NCI-H2107 treated with DMSO at 0.1 percent for 48 hours (cell line): ENCODE data around the gene TAS2R60.

Experiments used
- DNase-seq: peaks from one replicate; lab custom pipeline; 2025; ENCODE audit not compliant: unreplicated experiment; lab: John Stamatoyannopoulos, UW

Gene TAS2R60

DNA sequence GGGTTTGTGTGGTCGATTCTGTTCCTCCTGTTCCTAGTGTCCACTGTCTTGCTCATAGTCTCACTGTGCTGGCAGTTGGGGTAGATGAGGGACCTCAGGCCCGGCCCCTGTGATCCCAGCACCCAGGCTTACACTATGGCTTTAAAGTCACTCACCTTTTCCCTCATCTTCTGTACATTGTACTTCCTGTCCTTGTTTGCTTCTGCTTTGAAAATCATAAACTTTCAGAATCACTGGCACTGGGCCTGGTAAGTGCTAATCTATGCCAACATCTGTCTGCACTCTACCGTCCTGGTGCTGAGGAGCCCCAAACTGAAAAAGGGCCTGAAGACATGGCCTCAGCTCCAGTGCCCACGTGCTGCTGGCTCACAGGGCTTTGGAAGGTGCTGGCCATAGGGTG lies 5.7 kb upstream of the TAS2R60 start:
- no peak for DNase-seq

DNA sequence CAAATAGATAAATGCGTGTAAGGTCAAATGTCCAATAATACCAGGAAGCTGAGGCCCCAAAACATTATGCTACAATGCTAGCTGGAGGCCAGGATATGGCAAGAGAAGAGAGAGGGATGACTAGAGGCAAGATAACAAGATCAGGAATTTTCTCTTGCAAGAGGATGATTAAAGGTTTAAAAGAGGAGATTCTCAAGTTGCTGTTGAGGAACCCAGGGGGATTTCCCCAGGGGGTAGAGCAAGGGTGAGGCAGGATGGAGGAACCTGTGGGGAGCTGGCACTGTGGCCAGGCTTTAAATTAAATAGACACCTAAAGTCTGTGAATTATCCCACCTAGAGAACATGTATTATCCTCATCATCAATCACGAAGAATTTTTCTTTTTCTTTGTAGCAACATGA lies 3.4 kb upstream of the TAS2R60 start:
- DNase-seq = no peak

- DNase-seq = no peak
These were observed 970 bp downstream of the TAS2R60 start for GRCh38 chr7:143444063-143444782.

GRCh38 chr7:143444785-143445184 lies 1.5 kb downstream of the TAS2R60 start:
- no peak for DNase-seq

DNA sequence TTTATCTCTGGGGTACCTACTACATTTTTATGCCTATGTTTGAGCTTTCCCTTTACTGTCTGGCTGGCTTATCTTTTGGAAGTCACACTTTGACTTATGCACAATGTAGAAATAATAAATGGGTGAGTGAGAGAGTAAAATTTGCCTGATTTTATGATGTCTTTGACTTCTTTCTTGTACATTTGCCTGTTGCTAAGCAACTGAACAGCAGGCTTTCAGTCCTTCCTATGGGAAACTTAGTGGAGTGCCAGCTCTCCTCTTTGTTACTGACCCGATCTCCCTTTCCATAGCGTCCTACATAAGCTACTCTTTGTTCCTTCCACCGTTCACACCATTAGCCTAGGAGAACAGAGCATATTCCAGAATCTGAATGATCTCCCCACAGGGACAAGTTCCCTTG lies 4.2 kb downstream of the TAS2R60 start:
- no peak for DNase-seq

- no peak for DNase-seq
These were observed 5.2 kb downstream of the TAS2R60 start for GRCh38 chr7:143448429-143448828.

DNA sequence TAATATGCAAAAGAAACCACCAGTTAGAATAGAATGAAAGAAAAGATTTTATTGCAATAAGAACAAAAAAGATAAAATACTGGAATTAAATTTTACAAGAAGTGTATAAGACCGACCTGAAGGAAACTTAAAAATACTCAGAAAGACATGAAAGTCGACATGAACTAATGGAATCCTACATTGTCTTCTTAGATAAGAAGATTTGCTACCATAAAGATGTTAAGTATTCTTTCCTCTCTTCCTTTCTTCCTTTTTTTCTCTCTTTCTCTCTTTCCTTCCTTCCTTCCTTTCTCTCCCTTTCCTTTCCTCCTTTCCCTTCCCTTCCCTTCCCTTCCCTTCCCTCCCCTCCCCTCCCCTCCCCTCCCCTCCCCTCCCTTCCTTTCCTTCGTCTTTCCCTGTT lies 6.5 kb downstream of the TAS2R60 start:
- DNase-seq = no peak

DNA sequence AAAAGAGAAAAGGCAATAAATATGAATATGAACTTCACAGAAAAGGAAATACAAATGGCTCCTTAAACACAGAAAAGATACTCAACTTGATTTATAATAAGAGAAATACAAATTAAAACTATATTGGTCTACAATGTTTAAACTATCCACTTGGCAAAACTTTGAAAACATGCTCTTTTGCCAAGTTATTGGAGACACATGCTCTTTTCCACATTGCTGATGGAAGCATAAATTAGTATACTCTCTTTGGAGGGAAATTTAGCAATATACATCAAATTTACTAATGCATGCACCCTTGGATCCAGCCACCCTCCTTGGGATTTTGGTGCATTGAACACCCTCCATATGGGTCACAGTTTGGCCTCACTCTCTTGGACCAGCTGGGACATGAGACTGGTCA lies 7.9 kb downstream of the TAS2R60 start:
- no peak for DNase-seq

DNA sequence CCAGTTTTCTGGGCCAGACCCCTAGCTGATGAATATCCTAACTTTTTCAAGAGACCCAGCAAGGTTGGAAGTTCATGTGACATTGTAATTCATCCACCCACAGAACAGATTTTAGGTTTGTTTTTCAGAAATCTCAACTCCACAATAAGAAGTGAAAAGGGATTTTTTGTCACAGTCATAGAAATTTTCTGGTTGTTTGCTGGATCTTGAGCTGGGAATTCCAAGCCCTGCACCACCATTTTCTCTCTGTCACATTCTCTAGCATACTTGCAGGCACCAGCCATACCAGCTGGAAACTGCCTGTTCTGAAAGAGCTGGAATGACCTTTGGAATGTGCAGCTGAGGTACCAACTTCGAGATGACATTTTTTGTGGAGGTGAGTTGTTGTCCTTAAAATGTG lies 8.5 kb downstream of the TAS2R60 start:
- no peak for DNase-seq

DNA sequence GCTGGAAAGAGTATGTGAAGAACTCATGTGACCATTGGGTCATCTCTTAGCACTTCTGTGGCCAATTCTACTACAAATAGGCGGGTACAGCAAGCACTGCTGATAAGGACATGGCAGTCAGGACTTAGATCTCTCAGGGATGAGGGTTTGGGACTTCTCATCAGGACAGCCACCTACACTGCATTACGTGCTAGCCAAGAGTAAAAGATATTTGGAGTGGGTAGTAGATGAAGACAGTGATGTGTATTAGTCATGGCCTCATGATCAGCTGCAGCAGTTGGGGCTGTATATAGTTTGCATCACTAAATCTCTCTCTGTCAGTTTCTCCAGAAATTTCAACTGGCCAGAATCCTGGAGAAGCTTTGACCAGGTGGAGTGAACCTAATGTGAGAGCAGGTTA lies 9.2 kb downstream of the TAS2R60 start:
- no peak for DNase-seq

GRCh38 chr7:143454091-143454680 lies 10.9 kb downstream of the TAS2R60 start:
- DNase-seq = no peak

- no peak for DNase-seq
These were observed 12.2 kb downstream of the TAS2R60 start for GRCh38 chr7:143455491-143455890.

DNA sequence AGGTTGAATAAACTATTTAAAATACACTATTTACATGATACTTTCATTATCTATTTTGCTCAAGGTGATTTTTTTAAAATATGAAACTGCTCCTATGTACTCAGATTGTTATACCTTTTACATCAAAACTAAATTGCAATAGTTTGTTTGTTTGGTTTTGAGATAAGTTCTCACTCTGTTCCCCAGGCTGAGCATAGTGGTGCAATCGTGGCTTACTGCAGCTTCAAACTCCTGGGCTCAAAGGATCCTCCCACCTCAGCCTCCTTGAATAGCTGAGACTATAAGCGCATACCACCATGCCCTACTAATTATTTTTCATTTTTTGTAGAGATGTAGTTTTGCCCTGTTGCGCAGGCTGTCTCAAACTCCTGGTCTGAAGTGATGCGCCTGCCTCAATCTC lies 12.7 kb downstream of the TAS2R60 start:
- DNase-seq = no peak

- no peak for DNase-seq
These were observed 13.9 kb downstream of the TAS2R60 start for GRCh38 chr7:143456992-143457793.

DNA sequence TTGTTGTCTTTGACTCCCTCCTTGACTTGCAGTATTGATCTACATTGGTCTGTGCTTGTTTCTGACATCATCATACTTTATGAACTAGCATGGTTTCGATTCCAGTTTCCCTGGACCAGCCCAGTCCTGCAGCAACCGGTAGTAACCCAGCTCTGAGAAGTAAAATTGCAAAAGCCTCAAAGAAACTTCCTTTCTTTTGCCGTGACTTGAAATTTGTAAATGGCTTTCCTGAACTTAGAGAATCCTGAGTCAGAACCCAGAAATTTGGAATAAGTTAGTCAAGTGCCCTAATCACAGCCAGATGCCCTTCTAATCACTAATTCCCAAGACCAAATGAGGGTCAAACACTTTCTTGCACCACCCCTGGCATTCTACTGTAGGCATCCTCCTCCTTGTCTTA lies 15.0 kb downstream of the TAS2R60 start:
- DNase-seq = no peak

GRCh38 chr7:143458681-143459080 lies 15.4 kb downstream of the TAS2R60 start:
- no peak for DNase-seq

DNA sequence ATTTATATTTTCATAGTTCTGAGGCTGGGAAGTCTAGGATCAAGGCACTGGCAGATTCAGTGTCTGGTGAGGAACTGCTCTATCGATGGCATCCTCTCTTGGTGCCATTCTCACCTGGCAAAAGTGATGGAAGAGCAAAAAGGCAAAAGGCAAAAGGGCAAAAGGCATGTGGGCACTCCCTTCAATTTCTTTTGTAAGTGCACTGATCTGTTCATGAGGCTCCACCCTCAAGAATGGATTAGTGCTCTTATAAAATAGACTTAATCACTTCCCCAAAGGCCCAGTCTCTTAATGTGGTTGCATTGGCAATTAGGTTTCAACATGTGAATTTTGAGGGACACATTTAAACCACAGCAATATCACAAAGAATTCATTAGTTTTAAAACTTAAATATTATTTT lies 16.1 kb downstream of the TAS2R60 start:
- no peak for DNase-seq

GRCh38 chr7:143460271-143460979 lies 17.2 kb downstream of the TAS2R60 start:
- no peak for DNase-seq

DNA sequence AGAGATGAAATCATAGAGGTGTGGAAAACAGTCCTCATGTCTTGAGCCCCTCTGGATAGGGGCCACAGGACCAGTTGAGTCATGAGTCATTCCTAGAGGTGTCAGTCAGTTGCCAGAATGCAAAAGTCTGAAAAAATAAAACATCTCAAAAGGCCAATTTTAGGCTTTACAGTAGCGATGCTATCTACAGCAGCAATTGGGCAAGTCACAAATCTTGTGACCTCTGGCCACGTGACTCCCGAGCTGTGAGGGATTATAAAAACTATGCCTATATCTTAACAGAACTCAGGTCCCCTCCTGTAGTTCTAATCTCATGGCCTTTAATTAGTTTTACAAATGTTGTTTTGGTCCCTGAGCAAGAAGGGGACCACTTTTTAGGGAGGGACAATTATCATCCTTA lies 18.8 kb downstream of the TAS2R60 start:
- no peak for DNase-seq

DNA sequence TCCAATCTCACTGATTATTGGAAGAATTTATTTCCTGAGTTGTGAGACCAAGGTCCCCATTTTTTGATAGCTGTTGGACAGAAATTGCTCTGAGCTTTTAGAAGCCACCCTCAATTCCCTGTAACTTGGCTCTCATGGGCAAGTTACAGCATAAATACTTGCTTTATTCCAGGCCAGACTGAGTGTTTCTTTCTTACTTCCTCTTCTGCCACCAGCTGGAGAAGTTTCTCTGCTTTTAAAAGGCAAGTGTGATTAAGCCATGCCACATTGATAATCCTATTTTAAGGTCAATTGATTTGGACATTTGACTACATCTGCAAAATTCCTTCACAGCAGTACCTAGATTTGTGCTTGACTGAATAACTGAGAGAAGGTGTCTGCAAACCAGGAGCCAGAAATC lies 20.3 kb downstream of the TAS2R60 start:
- DNase-seq = no peak

DNA sequence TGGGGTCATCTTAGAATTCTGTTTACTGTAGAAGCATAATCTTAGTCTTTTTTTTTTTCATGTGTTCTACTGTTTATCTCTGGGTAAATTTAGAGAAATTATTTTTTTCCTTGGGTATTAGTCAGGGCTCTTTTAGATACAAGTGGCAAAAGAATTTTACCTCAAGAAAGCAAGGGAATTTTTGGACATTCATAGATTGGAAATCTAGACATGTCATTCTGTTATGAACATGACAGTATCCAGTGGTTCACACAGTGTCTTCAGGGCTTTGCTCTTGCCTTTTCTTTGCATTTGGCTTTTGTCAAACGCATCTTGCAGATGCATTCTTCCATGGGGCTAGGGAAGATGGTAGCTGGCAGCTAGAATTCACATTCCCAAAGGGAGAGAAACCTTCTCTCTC lies 20.7 kb downstream of the TAS2R60 start:
- DNase-seq = no peak

DNA sequence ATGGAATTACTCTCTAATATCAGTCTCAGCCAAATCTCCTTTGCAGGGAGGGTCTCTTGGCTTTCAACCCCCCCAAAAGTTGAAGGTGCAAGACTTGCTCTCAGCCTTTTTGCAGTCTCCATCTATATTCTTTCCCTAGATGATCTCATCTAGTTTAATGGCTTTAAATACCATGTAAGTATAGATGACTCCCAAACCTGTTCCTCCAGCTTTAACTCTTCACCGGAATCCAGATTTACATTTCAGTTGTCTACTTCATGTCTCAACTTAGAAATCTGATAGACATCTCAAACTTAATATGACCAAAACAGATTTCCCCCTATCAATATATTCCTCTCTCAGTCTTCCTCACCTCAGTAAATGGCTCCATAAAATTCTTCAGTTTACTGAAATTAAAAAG lies 24.5 kb downstream of the TAS2R60 start:
- no peak for DNase-seq
